Stimulated activated CD4-positive, alpha-beta T cell treated with anti-CD3 and anti-CD28 coated beads, Interleukin-1b, Interleukin-23, amount 100 ng/mL, for 1 hour (primary cell): ENCODE results near the gene PLA1A.

ENCODE experiments used
- DNase-seq, 2 donors: peaks; one replicate each; pipeline ENCODE4 v3.0.0-alpha.2; 2020; ENCODE audit warnings: low read depth in 2 of 2

Gene PLA1A

GRCh38 chr3:119636891-119637611 is 39.4 kb downstream of the PLA1A start:
- DNase-seq = no peak

DNA sequence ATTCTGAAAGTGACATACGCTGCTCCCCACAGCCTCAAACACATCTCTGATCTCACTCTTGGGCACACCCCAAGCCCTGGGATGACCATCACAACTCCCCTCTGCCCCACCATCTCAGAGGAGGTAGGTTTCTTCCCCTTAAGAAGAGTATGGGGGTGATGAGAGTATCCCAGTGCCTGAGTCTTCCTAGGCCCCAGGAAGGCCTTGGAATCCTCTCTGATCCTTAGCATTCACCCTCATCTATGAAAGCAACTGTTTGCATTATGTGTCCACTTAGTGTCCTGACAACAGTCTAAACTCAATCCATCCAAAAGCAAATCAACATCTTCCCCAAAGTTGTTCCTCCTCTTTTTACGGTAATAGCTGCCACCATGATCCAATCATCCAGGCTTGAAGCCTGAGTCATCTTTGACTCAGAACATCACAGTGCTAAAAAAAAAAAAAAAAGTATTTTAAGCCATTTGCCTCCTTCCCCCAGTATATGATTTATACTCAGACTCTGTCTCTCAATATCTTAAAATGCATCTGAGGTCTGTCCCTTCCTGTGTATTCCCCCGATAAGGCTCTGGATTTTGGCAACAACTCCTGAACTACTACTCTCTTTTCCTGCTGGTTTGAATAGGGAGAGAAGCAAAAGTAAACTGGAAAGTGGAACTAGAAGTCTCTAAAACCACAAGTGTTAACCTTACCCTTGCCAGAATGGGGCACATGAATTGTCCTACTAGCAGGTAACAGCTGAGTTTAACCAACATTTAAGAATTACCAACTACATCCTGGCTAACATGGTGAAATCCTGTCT is 40.2 kb downstream of the PLA1A start:
- DNase-seq = no peak

- no peak for DNase-seq
These were observed 42.0 kb downstream of the PLA1A start for GRCh38 chr3:119639494-119640350.

DNA sequence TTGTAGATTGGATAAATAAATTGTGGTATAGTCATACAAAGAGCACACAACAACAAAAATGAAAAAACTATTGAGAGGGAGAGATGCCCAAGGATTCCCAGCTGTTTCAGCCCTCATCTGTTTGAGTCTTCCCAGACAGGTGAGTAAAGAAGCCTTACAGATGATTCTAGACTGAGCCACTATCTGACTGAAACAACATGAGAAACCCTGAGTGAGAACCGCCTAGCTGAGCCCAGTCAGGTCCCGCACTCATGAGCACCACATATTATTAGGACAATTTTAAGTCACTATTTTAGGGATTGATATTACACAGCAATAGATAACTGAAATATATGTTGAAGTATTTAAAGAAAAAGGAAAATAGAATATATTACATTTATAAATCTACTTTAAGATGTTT is 43.7 kb downstream of the PLA1A start:
- no peak for DNase-seq

GRCh38 chr3:119642746-119643473 is 45.2 kb downstream of the PLA1A start:
- DNase-seq = no peak

DNA sequence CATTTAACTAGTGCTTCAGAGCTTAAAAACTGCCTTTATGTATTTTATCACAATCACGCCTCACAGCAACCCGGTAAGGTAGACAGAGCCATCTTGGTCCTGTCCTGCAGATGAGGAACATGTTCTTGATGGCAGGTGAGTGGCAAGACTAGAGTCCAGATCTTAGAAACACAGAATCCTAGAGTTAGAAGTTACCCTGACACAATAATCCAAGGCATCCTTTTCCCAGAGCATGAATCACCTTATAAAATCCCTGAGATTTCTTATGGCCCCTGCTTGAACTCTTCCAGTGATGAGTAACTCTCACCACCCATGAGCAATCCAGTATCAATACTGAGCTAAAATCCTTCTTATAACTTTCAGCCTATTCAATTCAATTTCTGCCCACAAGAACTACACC is 45.8 kb downstream of the PLA1A start:
- no peak for DNase-seq

- no peak for DNase-seq
These were observed 46.8 kb downstream of the PLA1A start for GRCh38 chr3:119644481-119644880.

GRCh38 chr3:119645813-119646212 is 48.1 kb downstream of the PLA1A start:
- DNase-seq = no peak

DNA sequence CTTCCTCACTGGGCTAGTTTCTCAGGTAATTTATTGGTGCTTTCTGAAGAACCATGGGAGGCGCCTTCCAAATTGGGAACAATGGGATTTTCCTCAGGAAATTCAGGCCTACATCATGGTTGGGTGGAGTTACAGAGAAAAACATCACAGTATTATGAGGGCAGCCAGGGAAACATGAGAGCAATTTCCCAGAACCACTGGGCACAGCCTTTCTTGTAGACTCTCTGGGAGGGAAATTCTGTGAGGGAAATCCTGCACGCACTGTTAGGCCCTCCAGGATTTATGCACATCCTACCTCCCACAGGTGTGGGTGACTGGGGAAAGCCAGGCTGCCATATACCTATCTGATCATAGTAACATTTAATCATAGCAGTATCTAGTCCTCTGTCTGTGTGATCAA is 49.5 kb downstream of the PLA1A start:
- no peak for DNase-seq

DNA sequence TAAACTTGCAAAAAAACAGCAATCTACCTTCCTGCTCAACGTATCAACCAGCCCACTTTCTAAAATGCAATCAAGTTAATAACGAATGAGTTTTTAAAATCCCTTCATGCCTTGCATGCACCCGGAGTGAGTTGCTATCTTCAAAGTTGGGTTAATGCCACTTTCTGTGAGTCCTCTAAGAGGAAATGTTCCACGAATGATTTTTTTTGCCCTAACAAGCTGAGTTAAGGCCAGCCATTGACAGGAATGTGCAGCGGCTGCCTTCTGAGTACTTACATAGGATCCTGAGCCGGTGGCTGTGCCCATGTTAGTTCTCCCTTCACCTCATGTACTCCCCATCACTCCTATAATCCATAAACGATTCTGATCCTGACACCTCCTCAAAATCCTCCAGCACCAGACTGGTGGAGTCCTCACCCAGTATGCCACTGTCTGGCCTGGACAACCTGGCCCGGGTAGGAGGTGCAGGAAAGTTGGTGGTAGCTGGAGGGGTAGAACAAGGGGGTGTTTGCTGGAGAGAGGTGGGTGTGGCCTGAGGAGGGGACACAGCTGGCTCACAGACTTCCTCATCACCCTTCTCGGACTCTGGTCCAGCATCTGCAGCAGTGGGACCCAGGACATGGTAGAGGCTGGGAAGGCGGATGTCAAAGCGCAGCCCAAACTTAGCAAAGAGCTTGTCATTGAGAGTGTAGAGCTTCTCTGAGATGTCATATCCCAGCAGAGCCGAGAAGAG is 50.3 kb downstream of the PLA1A start:
- DNase-seq = no peak

DNA sequence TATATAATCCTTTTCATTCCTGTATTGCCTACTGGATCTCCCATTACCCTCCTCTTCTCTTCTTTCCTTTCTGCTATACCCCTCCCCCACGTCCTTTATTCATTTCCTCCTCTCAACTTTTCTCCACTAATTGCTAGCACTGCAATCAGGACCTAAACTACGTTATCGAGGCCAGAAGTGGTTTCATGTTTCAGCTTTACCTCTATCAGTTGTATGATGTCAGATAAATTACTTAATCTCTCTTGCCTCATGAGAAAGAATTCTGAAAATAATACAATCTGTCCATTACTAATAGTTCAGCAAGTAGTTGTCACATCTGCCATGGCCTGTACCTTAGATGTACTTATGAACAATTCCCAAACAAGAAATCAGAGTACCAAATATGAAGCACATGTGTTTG is 52.1 kb downstream of the PLA1A start:
- no peak for DNase-seq

- no peak for DNase-seq
These were observed 54.8 kb downstream of the PLA1A start for GRCh38 chr3:119652306-119653033.

DNA sequence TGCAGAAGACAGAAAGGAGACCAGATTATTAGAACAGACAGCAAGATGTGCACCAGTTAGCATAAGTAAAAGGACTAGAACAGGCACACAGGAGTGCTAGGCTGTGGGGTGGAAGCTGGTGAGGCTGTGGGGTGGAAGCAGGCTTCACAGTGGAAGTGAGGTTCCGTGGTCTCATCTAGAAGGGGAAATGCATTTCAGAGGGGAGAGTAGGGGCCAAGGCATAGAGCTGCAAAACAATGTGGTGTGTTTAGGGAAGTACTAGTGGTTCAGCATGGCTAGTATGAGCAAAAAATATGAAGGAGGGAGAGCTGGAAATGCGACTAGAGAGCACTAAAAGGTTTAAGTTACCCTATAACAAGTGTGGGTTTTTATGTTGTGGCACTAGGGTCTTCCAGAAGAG is 56.2 kb downstream of the PLA1A start:
- no peak for DNase-seq

GRCh38 chr3:119657887-119658702 is 60.4 kb downstream of the PLA1A start:
- no peak for DNase-seq

GRCh38 chr3:119658994-119659393 is 61.3 kb downstream of the PLA1A start:
- no peak for DNase-seq

DNA sequence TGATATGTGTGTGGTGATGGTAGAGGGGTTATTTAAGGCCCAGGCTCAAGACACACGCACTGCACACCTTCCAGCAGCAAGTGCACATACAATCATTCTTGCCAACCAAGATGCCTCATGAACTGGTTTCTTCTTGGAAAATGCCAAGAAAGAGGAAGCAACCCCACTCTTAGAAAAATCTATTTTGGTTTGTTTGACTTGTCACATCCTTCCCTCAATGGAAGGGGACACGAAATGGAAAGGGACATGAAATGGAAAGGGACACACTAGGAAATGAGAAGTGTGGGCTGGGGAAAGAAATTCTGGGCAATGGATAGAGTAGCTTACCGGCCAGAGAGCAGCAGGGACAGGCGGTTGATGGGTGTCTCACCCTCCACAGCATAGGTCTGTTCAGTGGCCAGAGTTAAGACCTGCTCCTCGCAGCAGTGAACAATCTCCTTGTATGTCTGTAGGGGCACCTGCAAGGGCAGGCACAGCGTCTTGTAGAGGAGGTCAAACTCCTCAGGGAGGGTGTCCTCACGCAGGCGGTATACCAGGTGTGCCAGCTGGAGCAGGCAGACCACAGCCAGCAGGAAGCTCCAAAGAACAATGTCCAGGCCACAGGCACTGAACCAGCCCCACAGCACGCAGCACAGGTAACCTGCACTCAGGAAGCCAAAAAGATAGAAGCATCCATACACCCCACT is 62.1 kb downstream of the PLA1A start:
- no peak for DNase-seq

GRCh38 chr3:119660474-119661440 is 63.1 kb downstream of the PLA1A start, which contains the start of gene POPDC2:
TSS of gene POPDC2 (minus strand) at chr3:119660589. CDS start at chr3:119660423, 166 bp downstream.
- no peak for DNase-seq
